Nephron progenitor cell (in vitro differentiated cells): ENCODE measurements around the gene RGS12.

Experiments used
- DNase-seq: peaks from one replicate; pipeline ENCODE4 v3.0.0; 2021
- H3K27ac Mint-ChIP-seq: 2 replicates; pipeline ENCODE4 v1.8.0; 2021; ENCODE audit warnings: mild to moderate bottlenecking, moderate library complexity, mixed read lengths
- H3K27me3 Mint-ChIP-seq: 2 replicates; pipeline ENCODE4 v1.8.0; 2021; ENCODE audit warnings: mild to moderate bottlenecking, low read depth, mixed read lengths; ENCODE audit not compliant: poor library complexity
- H3K36me3 Mint-ChIP-seq: 2 replicates; pipeline ENCODE4 v1.8.0; 2021; ENCODE audit warnings: low read depth, mixed read lengths
- H3K4me1 Mint-ChIP-seq: 2 replicates; pipeline ENCODE4 v1.8.0; 2021; ENCODE audit warnings: mixed read lengths
- H3K4me3 Mint-ChIP-seq: 2 replicates; pipeline ENCODE4 v1.8.0; 2021; ENCODE audit warnings: mild to moderate bottlenecking, moderate library complexity, mixed read lengths
- H3K9me3 Mint-ChIP-seq: 2 replicates; pipeline ENCODE4 v1.8.0; 2021; ENCODE audit warnings: mild to moderate bottlenecking, moderate library complexity, mixed read lengths
- CTCF ChIP-seq: fragments of 200-600 bp; sonication (generic); IDR thresholded peaks from 2 replicates; pipeline ENCODE4 v1.5.0; 2021; ENCODE audit warnings: antibody characterized with exemption

The RGS12 gene

DNA sequence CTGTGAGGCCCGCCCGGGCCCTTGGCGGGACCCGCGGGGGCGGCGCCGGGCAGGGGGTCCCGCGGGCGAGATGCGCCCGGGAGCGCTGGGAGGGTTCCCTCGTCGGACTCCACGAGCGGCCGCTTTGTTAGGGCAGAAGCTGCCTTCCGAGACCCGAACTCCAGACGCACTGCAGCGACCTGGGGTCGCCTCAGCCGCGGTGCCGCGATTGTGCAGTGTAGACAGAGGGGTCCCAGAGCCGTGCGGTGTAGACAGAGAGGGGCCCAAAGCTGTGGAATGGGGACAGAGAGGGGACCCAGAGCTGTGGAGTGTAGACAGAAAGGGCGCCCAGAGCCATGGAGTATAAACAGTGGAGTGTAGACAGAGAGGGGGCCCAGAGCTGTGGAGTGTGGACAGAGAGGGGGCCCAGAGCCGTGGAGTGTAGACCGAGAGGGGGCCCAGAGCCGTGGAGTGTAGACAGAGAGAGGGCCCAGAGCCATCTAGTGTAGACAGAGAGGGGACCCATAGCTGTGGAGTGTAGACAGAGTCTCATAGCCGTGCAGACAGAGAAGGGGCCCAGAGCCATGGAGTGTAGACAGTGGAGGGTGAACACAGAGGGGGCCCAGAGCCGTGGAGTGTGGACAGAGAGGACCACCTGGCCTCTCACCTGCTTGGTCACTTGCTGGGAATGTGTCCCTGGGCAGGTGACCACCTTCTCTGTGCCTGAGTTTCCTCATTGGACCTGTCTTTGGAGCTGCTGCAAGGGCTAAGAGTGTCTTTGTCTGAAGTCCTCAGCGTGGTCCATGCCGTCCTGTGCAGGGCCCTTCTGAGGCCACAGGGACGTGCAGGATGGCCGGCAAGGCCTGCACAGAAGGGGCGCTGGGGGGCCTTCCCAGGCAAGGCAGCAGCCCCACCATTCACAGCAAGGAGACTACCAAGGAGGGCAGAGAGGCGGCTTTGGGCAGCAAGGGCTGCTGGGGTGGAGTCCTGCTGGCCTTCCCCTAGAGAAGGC, 875 bp downstream of the RGS12 start:
- Mint-ChIP-seq H3K27me3 (peaks cover 33% of the 10 kb centered on the region), H3K36me3 (peaks cover 41% of the 10 kb centered on the region), H3K27ac (peak overlapping the region; percentile 90), H3K4me3 (peak overlapping the region; percentile 92), H3K9me3 (peaks cover 13% of the 10 kb centered on the region), H3K4me1 (peaks cover 59% of the 10 kb centered on the region)
- no peak for TF ChIP-seq CTCF
- peak; percentile 55 for DNase-seq

GRCh38 chr4:3294401-3295241, 1.8 kb downstream of the RGS12 start:
- Mint-ChIP-seq H3K27ac (peak overlapping the region; percentile 90), H3K36me3 (peaks cover 43% of the 10 kb centered on the region), H3K27me3 (peaks cover 24% of the 10 kb centered on the region), H3K4me3 (peak overlapping the region; percentile 92), H3K9me3 (peaks cover 13% of the 10 kb centered on the region), H3K4me1 (peaks cover 68% of the 10 kb centered on the region)
- no peak for DNase-seq
- no peak for TF ChIP-seq CTCF

- no peak for TF ChIP-seq CTCF
- Mint-ChIP-seq H3K27ac (peak overlapping the region; percentile 48), H3K36me3 (peaks cover 43% of the 10 kb centered on the region), H3K4me3 (peak overlapping the region; percentile 44), H3K9me3 (peaks cover 13% of the 10 kb centered on the region), H3K27me3 (peaks cover 13% of the 10 kb centered on the region), H3K4me1 (peaks cover 81% of the 10 kb centered on the region)
- DNase-seq = no peak
Measured at GRCh38 chr4:3295837-3296624, 3.2 kb downstream of the RGS12 start.

DNA sequence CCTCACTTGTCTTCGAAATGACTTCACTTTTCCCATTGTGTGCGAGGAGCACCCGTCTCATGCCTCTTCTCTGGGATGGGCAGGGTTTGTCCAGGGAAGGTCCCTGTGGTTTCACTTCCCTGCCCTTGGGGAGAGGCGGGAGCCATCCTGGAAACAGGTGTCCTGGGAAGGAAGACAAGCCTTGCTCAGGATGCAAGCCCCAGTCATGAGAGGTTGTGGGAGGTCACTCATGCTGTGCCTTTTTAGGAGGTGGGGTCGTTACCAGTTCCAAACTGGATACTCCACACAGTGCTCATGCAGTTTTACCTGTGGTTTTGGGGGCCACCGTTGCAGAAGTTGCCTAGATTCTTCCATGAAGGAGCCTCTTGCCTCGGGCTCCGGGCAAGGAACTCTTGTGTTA, 3.8 kb downstream of the RGS12 start:
- TF ChIP-seq CTCF = no peak
- no peak for DNase-seq
- peaks cover 13% of the 10 kb centered on the region for H3K9me3 Mint-ChIP-seq
- peaks cover 10% of the 10 kb centered on the region for H3K27me3 Mint-ChIP-seq
- peak overlapping the region; percentile 11 for H3K4me3 Mint-ChIP-seq
- H3K4me1 Mint-ChIP-seq = peaks cover 82% of the 10 kb centered on the region
- peak overlapping the region; percentile 95 for H3K27ac Mint-ChIP-seq
- peaks cover 43% of the 10 kb centered on the region for H3K36me3 Mint-ChIP-seq

GRCh38 chr4:3297066-3297859, 4.4 kb downstream of the RGS12 start:
- Mint-ChIP-seq H3K9me3 (peaks cover 13% of the 10 kb centered on the region), H3K27ac (peak overlapping the region; percentile 95), H3K4me3 (peak overlapping the region; percentile 48), H3K4me1 (peaks cover 85% of the 10 kb centered on the region), H3K36me3 (peaks cover 43% of the 10 kb centered on the region), H3K27me3 (peaks cover 7% of the 10 kb centered on the region)
- no peak for TF ChIP-seq CTCF
- DNase-seq = no peak
